Activated T-cell treated with anti-CD3 and anti-CD28 coated beads for 4 hours (primary cell): ENCODE results near the gene USP36.
"Not testable (repeated sequence)": the region's sequence is repeated elsewhere in the genome, so short reads cannot be mapped to it uniquely, and the experiment has no call there.

Source experiments
- DNase-seq: peaks from one replicate; pipeline ENCODE4 v3.0.0-alpha.2; 2020

USP36 gene

DNA sequence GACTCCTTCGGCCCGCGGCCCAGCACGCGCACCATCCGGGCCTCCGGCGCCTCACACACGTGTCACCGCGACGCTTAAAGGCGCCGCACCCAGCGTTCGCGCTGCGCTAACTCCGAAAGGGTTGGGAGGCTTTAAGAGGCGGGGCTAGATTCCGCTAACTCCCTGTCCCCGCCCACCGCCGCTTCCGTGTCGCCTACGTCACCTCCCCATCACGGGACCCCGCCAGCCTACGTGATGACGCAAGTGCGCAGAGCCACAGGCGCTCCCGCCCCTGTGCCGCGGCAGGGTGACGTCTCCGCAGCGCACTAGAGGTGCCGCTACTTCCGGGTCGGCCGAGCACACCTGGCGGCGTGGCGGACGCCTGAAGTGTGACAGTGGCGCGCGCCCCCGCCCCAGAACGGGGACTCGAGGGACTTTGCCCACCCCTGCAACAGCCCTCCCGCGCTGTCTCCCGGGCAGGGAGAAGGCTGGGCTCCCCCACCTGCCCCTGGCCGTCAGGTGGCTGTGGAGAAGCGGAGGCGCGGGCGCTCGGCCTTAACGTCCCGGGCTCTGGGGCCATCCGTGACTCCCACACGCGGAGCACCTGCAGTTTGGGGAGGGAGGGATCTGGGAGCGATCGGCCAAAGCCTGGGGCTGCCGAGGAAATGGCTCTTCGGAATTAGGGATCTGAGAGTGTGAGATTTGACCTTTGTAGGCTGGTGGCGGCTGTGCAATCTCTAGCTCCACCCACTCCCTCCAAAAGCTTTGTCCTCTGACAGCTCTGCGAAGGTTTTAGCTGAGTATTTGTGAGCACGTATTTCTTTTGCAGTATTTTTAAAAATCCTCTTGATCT, at the start of gene USP36:
TSS of gene USP36 (minus strand) at position 35 of the 832 bp plus-strand sequence. CDS start 4,451 bp downstream, outside the sequence.
- peak; percentile 100 for DNase-seq

DNA sequence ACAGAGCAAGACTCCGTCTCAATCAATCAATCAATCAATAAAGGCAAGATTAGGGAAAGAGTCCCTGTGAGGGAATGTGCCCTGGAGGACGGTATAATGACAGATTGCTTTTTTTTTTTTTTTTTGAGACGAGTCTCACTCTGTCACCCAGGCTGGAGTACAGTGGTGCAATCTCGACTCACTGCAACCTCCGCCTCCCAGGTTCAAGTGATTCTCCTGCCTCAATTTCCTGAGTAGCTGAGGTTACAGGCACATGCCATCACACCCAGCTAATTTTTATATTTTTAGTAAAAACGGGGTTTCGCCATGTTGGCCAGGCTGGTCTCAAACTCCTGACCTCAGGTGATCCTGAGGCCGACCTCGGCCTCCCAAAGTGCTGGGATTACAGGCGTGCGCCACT, 49.5 kb upstream of the USP36 start:
- not testable (repeated sequence) for DNase-seq

DNA sequence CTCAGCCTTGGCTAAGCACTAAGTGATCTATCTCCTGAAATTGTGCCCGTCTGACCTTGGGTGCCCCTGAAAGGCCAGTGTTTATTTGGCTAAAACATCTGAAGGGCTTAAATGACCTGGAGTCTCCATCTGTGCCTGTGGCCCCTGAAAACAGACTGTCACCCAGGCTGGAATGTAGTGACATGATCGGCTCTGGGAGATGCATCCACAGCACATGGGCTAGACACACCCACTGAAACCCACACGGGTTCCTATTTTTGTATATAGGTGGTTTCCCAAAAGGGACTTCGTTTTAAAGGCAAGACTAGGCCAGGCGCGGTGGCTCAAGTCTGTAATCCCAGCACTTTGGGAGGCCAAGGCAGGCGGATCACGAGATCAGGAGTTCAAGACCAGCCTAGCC, 48.9 kb upstream of the USP36 start:
- DNase-seq, result no peak

DNA sequence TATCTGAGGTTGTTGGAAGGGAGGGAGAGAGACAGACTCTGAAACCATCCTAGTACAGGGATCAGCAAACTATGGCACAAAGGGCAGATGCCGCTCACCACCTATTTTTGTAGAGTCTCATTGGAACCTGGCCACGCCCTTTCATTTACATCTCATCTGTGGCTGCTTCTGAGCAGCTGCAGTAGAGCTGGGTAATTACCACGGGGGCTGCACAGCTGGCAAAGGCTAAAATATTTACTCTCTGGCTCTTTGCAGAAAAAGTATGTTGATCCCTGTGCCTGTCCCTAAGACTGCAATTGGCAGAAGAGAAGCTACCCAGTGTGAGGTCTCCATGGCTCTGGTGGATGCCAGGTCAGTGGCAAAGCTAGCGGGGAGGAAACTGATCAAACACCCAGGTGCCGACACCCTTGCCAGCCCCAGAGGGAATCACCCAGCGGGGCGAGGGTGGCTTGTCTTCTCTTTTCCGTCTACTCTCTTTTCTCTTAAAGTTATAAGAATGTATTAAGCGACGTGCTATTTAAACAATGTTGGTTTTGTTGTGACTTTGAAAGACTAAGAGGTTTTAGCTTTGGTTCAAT, 48.4 kb upstream of the USP36 start:
- DNase-seq, result no peak

DNA sequence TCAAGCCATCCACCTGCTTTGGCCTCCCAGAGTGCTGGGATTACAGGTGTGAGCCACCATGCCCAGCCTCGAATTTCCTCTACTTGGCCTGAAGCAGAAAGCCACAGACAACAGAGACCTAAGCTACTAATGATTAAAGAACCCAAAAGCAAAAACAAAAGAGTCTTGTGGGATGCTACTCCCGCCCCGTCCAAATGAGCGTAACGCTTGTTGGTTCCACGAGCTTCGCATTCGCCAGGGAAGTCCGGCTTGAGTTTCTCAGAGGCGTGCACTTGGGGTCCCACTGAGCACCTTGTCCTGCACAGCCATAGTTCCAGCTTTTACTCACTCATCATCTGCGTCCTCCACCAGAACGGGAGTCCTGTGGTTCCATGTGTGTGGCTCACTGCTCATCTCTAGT, 46.3 kb upstream of the USP36 start:
- DNase-seq, result no peak

DNA sequence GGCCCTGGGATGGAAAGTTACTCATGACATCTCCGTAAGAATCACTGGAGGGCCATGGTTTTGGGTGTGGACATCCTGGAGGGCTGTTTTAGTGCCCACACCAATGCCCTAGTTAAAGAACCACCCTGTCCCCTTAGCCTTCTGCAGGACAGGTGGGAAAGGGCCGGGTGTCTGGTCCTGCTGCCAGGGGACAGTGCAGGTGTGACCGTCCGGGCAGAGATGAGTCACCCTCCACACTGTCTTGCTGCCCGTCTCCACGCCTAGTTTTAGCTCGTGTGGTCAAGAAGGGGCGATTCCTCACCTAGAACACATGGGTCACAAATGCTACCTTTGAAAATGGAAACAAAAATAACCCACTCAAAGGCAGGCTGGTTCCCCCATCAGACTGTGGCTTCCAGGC, 45.3 kb upstream of the USP36 start:
- no peak for DNase-seq

DNA sequence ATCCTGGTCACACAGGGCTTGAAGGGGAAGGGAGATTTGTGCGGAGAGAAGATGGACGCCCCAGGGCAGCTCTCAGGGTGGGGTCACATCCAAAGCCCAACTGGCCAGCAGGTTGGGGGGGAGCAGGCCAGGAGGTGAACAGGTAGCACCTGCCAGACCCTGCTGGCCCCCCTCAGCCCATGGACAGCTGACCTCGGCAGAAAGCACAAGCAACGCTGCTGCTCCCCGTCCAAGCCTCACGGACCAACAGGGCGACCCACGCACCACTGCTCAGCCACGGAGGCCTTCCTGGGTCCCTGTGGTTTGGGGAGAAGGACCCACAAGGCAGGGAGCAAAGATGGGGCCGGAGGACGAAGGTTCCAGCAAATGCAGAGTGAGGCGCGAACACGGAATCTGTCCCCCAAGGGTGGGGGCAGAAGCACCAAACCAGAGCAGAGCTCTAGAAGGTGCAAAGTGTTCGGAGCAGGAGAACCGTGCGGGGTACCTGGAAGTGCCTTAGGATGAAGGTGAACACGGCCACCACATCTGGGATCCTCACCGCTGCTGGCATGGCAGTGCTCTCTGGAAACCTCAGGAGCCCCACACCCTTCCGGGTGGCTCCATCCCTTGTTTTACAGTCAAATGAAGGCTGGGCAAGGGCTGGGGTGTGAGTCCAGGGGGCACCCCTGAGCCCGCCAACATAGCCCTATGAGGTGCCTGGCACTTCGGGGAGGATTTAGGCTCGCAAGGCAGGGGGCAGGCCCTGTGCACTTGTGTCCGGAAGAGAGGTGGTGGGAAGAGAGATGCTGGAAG, 44.5 kb upstream of the USP36 start:
- DNase-seq, result no peak

DNA sequence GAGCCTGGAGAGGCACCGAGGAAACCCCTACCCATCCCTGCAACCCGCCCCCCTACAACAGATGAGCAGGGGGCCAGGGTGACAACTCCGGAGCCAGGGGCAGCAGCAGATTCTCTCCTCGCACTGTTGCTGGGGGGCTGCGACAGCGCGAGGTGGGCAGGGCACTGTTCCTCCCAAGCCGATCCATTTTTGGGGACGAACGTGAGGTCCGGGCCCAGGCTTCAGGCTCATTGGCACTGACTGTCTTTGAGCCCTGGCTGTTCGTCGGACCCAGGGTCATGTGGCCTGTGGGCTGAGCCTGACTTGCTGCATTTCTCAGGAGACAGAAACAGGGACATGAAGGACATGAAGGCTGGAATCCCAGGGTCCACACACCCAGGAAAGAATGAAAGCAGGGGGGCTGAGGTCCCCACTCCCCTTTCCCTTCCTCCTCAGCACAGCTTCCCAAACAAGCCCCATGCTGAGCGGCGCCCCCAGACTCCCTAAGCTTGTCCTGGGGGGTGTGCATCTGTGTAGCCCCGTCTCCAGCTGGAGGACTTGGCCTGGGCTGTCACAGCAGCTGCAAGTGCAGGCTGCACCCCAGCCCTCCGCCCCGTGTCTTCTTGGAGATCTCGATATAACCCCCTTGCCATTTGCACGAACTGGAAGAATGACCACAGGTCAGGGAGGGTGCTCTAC, 43.7 kb upstream of the USP36 start:
- DNase-seq, result no peak

DNA sequence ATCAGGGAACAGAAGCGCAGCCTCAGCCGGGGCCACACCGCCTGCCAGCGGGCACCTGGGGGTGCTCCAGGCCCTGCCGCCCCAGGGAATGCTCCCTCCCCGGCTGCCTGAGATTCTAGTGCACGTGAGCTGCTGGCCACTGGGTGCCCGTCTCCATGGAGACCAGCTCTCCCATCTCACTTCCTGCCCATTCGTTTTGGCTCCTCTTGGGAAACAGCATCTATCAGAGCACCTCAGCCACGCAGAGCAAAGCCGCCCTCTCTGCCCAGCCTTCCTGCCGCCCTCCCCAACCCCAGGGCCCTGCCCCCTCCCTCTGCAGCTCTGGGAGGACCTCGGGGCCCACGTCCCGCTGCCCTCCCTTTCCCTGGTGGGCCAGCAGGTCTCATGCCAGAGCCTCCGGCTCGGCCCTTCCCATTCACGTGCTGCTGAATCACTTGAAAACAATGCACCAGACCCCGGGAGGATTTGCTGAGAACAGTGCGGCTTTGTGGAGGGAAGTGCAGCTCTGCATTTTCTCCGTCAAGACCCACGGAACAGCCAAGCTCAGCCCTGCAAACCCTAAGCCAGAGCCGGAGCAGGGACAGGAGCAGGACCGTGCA, 43.0 kb upstream of the USP36 start:
- no peak for DNase-seq

DNA sequence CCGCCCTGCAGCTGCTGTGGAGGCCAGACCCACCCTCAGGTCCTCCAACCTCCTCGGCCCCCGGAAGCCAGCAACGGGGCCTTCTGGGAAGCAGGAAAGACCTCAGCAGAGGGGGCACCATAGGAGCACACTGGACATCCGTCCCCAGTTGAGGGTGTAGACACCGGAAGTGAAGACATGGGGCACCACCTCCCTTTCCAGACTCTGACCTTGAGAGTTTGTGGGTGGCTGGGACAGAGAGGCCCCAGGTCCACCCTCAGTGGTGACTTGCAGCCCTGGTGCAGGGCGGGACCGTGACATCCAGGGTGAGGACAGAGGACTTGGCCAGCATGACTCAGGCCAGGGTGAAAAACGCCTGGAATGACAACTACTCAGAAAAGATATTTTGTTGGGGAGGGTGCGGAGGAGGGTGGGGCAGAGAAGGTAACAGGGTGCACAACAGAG, 42.5 kb upstream of the USP36 start:
- DNase-seq, result no peak

DNA sequence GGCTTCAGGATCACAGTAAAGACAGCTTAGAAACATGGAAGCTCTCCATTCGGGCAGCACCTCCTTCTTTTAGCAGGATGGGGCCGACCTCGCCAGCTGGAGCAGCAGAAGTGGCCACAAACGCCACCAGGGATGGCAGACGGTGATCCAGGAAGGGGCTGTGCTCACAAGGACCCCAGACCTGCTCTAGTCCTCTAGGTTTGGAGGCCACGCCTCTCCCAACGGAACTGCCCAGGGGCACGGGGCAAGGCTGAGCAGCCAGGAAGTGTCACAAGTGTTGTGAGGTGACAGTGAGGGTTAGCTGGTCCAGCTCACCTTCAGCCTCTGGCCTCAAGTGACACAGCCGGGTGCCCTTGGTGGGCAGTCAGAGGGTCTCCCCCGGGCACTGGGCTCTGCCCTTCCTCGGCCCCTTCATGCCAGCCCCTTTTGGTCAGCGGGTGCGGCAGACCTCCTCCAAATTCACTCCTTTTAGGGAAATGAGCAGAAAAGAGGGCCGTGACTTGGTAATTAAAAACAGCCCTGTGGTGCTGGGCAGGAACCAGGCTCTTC, 42.0 kb upstream of the USP36 start:
- DNase-seq, result no peak

DNA sequence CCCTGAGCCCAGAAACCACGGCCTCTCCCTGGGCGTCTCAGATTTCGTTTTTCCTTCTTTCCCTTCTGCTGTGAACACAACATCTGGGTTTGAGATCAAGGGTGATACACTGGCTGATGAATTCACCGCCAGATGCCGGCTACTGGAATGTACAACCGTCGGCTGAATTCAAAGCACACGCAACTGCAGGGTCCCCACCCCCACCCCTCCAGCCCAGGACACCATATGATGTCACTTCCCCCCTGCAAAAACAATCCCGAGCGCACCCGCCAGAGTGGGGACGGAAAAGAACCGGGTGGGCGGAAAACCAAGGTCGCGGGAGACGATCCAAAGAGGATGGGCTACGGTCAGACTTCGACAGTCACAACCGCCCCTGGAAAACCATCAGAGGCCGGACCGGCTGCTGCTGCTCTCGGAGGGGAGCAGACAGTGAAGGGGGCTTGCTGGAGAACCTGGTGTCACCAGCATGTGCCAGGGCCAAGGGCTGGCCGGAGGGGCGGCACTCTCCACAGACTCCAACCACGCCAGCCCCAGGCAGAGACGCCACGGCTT, 39.1 kb upstream of the USP36 start:
- no peak for DNase-seq

DNA sequence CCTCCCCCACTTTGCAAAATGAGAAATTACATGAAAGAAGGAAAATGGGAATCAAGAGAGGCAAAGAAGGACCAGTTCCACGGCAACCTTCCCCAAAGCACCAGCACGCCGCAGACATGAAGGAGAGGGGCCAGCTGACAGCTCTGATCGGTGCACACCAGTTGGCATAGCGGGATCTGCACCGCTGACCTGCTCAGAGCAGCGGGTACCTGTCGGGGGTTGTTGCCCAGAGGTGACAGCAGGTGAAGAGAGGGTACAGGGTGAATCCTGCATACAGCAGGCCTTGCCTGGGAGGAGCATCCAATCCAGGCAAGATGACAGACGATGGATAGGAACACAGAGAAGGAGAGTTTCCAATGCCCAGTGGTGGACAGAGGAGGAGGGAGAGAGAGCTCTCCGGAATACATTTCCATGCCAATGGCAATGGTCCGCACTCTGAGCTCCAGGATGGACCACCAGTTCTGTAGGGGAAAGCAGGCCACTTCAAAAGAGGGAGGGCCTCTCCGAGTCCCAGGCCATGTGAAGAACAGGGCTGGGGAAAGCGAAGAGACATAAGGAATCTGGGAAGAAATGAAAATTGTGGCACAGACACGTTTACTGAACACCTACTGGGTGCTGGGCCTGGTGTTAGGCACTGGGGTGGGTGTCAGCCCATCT, 38.4 kb upstream of the USP36 start:
- DNase-seq, result no peak

DNA sequence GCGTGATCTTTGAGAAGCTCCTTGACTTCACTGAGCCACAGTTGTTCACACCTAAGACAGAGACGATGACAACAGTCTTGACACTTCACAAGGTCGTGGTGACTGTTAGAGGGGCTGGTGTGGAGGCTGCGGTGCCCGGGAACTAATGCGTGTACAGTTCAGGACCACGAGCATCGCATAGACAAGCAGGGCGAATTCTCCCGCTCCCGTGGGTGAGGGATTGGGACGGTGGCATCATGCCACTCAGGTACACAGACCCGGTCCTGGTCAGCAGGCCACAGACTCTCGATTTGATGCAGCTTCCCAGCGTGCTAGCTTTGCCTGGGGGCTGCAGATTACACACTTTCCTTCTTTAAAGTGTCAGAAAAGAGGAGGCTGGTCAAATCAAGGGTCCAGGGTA, 37.6 kb upstream of the USP36 start:
- DNase-seq, result no peak

DNA sequence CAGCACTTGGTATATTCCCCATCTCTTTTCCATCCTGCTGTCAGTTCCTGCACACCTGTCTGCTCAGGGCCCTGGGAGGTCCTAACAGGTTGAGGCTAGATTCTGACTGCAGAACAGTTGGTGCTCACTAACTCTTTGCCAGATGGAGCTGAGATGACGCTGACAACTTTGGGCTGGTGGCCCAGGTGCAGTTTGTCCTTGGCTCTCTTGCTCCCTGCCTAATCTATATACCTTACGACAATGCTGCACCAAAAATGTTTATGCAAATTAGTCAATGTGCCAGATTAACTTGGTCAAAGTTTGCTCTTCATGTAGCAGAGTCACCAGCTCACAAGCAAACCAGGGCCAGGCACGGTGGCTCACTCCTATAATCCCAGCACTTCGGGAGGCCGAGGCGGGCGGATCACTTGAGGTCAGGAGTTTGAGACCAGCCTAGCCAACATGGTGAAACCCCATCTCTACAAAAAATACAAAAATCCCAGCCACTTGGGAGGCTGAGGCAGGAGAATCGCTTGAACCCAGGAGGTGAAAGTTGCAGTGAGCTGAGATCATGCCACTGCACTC, 36.4 kb upstream of the USP36 start:
- DNase-seq, result not testable (repeated sequence)

DNA sequence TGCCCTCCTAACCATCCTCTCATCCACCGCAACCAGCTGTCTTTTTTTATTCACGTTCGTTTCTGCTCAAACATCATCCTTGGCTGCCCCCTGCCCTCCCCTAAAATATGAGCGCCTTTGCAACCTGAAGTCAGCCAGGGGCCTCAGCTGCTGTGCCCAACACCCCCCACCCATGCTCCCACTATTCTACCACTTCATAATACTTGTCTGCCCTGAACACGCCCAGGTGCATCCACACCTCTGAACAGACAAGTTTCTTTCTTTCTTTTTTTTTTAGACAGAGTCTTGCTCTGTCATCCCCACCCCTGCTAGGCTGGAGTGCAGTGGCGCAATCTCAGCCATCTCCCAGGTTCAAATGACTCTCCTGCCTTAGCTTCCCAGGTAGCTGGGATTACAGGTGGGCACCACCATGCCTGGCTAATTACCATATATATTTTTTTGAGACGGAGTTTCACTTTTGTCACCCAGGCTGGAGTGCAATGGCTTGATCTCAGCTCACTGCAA, 35.5 kb upstream of the USP36 start:
- no peak for DNase-seq

DNA sequence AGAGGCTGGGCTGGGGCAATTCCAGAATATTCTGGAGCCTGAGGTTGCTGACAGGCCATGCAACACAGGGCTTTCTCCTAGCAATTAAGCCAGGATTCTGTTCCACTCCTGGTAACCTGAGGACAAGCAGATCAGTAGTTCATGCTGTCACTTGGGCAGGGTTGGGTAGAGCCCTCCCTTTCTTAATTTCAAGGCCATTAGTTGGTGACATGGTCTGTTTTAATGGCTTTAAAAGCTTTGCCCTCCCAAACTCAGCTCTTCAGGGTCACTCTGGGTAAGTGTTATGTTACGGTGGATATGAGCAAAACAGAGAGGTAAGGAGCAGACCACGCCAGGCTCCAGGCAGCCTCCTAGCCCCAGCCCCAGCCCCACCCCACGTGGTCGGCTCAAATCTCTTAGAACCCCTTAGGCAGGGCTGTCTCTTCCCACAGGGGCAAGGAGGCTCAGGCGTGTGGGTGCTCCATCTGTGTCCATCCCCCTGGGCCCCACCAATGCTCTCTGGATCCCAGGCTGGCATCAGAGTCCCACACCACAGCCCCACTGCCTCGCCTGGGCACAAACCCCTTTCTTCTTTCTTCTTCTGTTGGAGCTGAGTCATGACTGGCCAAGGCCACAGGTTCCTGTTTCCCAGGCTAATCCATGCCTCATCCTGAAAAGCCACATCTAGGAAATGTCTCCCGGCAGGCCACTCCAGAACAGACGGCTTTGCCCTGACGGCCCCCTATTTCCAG, 34.9 kb upstream of the USP36 start:
- DNase-seq, result no peak

DNA sequence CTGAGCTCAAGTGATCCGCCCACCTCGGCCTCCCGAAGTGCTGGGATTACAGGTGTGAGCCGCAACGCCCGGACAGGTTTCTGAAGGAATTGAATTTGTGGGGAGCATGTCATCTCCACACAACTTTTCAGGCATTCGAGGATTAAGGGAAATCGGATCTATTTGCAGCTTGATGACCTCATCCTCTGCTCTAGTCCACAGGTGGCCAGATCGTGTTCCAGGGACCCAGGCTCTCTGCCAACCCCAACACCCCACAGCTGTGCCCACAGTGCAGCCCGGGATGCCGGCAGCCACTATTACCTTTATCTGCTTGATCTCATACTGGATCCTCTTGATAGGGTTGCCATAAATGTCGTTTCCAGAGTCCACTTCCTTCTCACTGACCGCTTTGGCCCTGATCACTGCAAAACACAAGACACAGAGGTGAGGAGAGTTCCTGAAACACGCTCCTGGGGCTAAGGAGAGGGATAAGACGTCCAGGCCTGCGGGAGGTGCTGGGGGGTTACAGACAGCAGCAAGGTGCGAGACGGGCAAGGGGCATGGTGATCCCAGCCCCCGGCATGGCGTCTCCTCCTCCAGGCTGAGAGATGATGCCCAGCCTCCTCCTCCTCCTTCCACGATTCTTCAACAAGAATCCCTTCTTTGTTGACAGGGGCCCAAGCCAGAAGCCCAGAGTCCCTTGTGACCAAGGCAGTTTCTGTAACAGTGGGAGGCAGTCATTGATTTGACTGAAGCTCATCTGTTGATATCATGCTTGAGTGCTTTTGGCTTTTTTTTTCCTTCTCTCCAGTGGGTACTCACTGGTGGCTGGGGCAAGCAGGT, 33.1 kb upstream of the USP36 start:
- no peak for DNase-seq

DNA sequence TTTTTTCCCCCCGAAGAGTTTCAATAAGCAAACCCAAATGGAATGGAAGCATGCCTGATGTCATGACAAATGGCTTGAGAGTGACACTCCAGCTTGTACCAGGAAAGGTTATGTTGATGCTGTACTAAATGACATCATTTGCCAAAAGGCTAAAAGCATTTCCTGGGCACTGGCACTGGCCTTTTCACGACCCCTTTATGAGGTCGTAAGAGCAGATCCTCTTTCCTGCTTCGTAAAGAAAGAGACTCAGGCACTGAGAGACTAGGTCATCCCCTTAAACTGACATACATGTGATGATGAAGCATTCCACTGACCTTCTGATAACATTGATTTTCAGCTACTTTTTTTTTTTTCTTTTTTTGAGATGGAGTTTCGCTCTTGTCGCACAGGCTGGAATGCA, 31.9 kb upstream of the USP36 start:
- no peak for DNase-seq
